ENCODE measurements around the gene ALDH3B2.

DNA sequence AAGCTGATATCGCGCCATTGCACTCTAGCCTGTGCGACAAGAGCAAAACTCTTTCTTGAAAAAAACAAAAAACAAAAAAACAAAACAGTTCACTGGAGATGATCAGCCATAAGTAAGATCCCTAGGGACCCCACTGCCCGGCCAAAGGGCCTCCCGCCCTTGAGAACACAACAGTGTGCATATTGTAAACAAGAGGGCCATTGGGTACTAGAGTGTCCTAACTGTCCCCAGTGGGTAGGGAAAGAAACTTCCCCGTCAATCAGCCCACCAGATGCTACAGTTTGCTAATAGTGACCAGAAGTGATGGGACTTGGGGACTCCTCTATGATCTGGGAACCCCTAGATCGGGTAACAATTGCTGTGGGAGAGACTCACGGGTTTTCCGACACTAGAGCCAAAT lies 20.2 kb downstream of the ALDH3B2 start:
- TF ChIP-seq YY1 (IDR thresholded peaks at IDR 0.05; ENCODE audit: extremely low read depth, insufficient replicate concordance, low read depth, low read length), result no peak
- TF ChIP-seq, protein P1, sequence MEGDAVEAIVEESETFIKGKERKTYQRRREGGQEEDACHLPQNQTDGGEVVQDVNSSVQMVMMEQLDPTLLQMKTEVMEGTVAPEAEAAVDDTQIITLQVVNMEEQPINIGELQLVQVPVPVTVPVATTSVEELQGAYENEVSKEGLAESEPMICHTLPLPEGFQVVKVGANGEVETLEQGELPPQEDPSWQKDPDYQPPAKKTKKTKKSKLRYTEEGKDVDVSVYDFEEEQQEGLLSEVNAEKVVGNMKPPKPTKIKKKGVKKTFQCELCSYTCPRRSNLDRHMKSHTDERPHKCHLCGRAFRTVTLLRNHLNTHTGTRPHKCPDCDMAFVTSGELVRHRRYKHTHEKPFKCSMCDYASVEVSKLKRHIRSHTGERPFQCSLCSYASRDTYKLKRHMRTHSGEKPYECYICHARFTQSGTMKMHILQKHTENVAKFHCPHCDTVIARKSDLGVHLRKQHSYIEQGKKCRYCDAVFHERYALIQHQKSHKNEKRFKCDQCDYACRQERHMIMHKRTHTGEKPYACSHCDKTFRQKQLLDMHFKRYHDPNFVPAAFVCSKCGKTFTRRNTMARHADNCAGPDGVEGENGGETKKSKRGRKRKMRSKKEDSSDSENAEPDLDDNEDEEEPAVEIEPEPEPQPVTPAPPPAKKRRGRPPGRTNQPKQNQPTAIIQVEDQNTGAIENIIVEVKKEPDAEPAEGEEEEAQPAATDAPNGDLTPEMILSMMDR (IDR thresholded peaks at IDR 0.05 in 2 of 3, conservative IDR thresholded peaks at IDR 0.05 in 1 of 3; ENCODE audit: borderline replicate concordance in 1 of 3, insufficient read depth in 1 of 3, low read depth in 2 of 3, low read length in 2 of 3), result no peak
- TF ChIP-seq RAD21 (IDR thresholded peaks at IDR 0.05; ENCODE audit: low read depth), result no peak
- TF ChIP-seq SP1 (IDR thresholded peaks at IDR 0.05; ENCODE audit: low read depth), result no peak
- TF ChIP-seq, protein P2, sequence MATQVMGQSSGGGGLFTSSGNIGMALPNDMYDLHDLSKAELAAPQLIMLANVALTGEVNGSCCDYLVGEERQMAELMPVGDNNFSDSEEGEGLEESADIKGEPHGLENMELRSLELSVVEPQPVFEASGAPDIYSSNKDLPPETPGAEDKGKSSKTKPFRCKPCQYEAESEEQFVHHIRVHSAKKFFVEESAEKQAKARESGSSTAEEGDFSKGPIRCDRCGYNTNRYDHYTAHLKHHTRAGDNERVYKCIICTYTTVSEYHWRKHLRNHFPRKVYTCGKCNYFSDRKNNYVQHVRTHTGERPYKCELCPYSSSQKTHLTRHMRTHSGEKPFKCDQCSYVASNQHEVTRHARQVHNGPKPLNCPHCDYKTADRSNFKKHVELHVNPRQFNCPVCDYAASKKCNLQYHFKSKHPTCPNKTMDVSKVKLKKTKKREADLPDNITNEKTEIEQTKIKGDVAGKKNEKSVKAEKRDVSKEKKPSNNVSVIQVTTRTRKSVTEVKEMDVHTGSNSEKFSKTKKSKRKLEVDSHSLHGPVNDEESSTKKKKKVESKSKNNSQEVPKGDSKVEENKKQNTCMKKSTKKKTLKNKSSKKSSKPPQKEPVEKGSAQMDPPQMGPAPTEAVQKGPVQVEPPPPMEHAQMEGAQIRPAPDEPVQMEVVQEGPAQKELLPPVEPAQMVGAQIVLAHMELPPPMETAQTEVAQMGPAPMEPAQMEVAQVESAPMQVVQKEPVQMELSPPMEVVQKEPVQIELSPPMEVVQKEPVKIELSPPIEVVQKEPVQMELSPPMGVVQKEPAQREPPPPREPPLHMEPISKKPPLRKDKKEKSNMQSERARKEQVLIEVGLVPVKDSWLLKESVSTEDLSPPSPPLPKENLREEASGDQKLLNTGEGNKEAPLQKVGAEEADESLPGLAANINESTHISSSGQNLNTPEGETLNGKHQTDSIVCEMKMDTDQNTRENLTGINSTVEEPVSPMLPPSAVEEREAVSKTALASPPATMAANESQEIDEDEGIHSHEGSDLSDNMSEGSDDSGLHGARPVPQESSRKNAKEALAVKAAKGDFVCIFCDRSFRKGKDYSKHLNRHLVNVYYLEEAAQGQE (IDR thresholded peaks at IDR 0.05; ENCODE audit: low read depth), result no peak
- TF ChIP-seq SIN3A (IDR thresholded peaks at IDR 0.05; ENCODE audit: low read depth), result no peak

All from HCT116 (cell line).